Right cardiac atrium (tissue), 5 donors: ENCODE measurements around the gene SYNE1. TPM values are rescaled to one million over a fixed set of nuclear protein-coding genes. Genes with fewer than 3 reads are reported as not detected.

Experiments used
- polyA plus RNA-seq: library from polyadenylated mRNA; stranded (reverse); fragments of 200-250 nt; gene quantifications from one replicate; pipeline ENCODE4 v1.2.3, GENCODE V29; 2013
- total RNA-seq, 4 donors: library from RNA; stranded (reverse); fragmentation: NEBNext Ultra II Directional; extraction: Animal tissue kit (Norgen Biotek cat#: 25700); gene quantifications; one replicate each; pipeline ENCODE4 v1.2.1, GENCODE V29; 2021
- donor health status: healthy with polysubstance abuse.
- donor health status: DM: no; HTN: yes; CAD: no.
- donor health status: DM: no; HTN: no; CAD: no.
- donor health status: DM: no; HTN: yes; CAD: no; lungs with severe emphysema.
- donor health status: DM: yes; HTN: yes; CAD: no.

SYNE1 gene
- total and polyA plus RNA-seq, 5 donors: 71.7 to 162 (median 116) TPM

Other genes starting within 250 kb of the SYNE1 start
- gene MYCT1, start 60.5 kb upstream of the SYNE1 start, total RNA-seq: 10 to 100 TPM in 2 of 4 donors, 1 to 10 TPM in 2; 7.0 to 13.6 (median 10.1) TPM
- 10.9 TPM for gene MYCT1, start 60.5 kb upstream of the SYNE1 start, polyA plus RNA-seq
- gene VIP, start 113.4 kb upstream of the SYNE1 start, total RNA-seq: under 1 TPM in 3 of 4 donors, not detected in 1; 0.29 to 0.91 (median 0.66) TPM
- gene VIP, start 113.4 kb upstream of the SYNE1 start, polyA plus RNA-seq: 1.9 TPM